Measurements from ENCODE around the gene AMT. TPM values are rescaled to one million over a fixed set of nuclear protein-coding genes. Genes with fewer than 3 reads are reported as not detected.
A peak's percentile ranks its signal among the peaks of the same experiment; 100 is the strongest.

AMT gene
- total RNA-seq, 1 donor = 1.7 TPM

DNA sequence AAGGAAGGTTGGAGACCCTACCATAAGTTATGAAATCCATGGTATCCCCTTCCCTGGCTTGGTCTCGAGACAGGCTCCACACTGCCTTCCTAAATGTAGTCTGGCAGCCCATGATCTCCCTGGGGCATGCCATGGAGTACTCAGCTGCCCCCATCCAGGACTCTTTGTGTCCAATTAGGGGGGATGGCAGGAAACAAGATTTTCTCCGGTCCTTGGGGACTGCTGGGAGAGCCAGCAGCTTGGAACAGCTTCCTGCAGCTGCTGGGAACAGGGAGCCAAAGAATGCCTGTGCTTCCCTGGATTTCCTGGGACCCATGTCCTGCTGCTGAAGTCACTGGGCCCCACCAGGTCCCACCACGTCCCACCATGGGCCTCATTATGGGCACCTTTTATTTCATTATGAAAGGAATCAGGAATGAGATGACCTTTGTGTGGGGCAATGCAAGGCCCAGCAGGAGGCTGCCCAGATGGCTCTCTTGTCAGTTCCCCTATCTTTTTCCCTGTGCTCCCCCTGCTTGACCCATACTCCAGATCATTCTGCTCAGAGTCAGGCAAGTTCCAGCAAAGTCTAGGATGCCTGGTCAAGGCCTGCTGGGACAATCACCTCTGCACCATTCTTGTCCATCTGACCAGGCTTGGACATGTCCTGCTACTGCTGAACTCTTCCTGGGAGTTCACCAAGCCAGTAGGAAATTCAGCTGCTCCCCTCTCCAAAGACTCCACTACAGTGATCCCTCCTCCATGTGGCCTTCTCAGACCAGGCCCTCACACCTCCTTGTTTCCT lies 32.8 kb upstream of the AMT start:
- TF ChIP-seq, protein P1, sequence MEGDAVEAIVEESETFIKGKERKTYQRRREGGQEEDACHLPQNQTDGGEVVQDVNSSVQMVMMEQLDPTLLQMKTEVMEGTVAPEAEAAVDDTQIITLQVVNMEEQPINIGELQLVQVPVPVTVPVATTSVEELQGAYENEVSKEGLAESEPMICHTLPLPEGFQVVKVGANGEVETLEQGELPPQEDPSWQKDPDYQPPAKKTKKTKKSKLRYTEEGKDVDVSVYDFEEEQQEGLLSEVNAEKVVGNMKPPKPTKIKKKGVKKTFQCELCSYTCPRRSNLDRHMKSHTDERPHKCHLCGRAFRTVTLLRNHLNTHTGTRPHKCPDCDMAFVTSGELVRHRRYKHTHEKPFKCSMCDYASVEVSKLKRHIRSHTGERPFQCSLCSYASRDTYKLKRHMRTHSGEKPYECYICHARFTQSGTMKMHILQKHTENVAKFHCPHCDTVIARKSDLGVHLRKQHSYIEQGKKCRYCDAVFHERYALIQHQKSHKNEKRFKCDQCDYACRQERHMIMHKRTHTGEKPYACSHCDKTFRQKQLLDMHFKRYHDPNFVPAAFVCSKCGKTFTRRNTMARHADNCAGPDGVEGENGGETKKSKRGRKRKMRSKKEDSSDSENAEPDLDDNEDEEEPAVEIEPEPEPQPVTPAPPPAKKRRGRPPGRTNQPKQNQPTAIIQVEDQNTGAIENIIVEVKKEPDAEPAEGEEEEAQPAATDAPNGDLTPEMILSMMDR (IDR thresholded peaks at IDR 0.05; ENCODE audit: insufficient read depth, low read depth, low read length) = no peak
- DNase-seq (ENCODE audit: low read depth) = no peak
- no peak overlapping the region for H3K4me3 ChIP-seq (ENCODE audit: low read depth, low read length)

DNA sequence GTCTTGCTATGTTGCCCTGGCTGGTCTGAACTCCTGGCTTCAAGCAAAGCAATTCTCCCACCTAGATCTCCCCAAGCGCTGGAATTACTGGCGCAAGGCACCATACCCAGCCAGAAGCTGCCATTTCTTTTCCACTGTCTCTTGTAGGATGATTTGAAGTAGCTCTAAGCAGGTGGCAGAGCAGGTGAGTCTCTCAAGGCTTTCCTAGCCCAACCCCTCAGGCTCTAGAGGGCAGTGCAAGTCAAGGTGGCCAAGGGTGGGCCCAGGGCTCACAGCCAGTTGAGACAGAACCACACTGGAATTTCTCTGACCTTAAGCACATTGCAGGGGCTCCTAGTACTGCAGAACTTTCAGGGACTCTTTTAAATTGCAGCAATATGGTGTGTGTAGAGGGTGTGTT lies 32.2 kb upstream of the AMT start:
- H3K4me3 ChIP-seq (ENCODE audit: low read depth, low read length) = no peak overlapping the region
- TF ChIP-seq, protein P1 (IDR thresholded peaks at IDR 0.05; ENCODE audit: insufficient read depth, low read depth, low read length) = peak; percentile 32
- DNase-seq (ENCODE audit: low read depth) = peak; percentile 35

DNA sequence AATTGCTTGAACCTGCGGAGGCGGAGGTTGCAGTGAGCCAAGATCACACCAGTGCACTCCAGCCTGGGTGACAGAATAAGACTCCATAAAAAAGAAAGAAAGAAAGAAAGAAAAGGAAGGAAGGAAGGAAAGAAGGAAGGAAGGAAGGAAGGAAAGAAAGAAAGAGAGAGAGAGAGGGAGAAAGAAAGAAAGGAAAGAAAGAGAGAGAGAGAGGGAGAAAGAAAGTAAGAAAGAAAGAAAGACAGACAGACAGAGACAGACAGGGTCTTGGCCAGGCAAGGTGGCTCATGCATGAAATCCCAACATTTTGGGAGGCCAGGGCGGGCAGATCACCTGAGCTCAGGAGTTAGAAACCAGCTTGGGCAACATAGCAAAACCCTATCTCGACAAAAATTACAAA lies 31.3 kb upstream of the AMT start:
- DNase-seq (ENCODE audit: low read depth) = no peak
- H3K4me3 ChIP-seq (ENCODE audit: low read depth, low read length) = no peak overlapping the region
- TF ChIP-seq, protein P1 (IDR thresholded peaks at IDR 0.05; ENCODE audit: insufficient read depth, low read depth, low read length) = no peak

DNA sequence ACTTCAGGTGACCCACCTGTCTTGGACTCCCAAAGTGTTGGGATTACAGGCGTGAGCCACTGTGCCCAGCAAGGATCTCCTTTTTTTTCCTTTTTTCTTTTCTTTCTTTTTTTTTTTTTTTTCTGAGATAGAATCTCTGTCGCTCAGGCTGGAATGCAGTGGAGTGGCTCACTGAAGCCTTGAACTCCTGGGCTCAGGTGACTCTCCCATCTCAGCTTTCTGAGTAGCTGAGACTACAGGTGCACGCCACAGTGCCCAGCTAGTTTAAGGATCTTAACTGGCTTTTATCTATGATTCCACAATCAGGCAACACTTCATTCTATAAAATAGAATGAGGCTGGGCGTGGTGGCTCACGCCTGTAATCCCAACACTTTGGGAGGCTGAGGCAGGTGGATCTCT lies 23.1 kb upstream of the AMT start:
- TF ChIP-seq, protein P1 (IDR thresholded peaks at IDR 0.05; ENCODE audit: insufficient read depth, low read depth, low read length) = no peak
- H3K4me3 ChIP-seq (ENCODE audit: low read depth, low read length) = no peak overlapping the region
- DNase-seq (ENCODE audit: low read depth) = no peak

DNA sequence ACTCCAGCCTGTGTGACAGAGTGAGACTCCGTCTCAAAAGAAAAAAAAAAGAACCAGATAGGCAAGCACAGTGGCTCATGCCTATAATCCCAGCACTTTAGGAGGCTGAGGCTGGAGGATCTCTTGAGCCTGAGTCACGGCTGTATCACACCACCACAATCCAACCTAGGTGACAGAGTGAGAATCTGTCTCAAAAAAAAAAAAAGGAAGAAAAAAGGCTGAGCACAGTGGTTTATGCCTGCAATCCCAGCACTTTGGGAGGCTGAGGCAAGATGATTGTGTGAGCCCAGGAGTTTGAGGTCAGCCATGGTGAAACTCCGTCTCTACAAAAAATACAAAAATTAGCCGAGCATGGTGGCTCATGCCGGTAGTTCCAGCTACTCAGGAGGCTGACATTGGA lies 12.5 kb upstream of the AMT start:
- TF ChIP-seq, protein P1 (IDR thresholded peaks at IDR 0.05; ENCODE audit: insufficient read depth, low read depth, low read length) = no peak
- no peak overlapping the region for H3K4me3 ChIP-seq (ENCODE audit: low read depth, low read length)
- no peak for DNase-seq (ENCODE audit: low read depth)

DNA sequence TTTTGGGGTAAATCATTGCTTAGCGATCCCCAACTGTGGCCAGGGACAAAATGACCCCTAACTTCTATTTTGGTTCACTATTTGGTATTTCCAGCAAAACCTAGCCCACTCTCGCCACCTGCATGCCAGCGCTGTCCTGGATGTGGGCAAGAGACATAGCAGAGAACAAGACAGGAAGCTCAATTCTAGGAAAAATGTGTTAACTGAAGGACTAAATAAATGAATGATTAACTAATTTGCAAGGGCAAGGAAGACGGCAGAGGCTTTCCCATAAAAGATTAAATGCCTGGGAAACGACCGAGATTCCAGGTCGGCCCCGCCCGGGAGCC lies 6.4 kb upstream of the AMT start:
- TF ChIP-seq, protein P1 (IDR thresholded peaks at IDR 0.05; ENCODE audit: insufficient read depth, low read depth, low read length) = no peak
- peak overlapping the region; percentile 78 for H3K4me3 ChIP-seq (ENCODE audit: low read depth, low read length)
- DNase-seq (ENCODE audit: low read depth) = no peak

DNA sequence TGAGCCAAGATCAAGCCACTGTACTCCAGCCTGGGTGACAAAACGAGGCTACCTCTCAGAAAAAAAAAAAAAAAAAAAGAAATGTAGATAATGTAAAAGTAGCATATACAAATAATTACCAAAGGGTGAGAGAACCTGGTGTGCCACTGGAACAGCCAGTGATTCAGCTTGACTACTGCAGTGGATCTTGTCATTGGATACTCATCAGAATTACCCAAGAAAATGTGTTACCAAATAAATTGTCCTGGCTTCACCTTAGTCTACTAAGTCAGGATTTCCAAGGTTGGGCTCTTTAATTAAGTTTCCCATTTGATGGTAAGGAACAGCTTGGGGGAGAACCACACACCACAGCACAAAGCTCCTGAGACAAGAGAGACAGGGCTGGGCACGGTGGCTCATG lies 5.3 kb upstream of the AMT start:
- DNase-seq (ENCODE audit: low read depth) = no peak
- H3K4me3 ChIP-seq (ENCODE audit: low read depth, low read length) = no peak overlapping the region
- TF ChIP-seq, protein P1 (IDR thresholded peaks at IDR 0.05; ENCODE audit: insufficient read depth, low read depth, low read length) = no peak
